ENCODE measurements around the gene ANKRD13B. TPM values are rescaled to one million over a fixed set of nuclear protein-coding genes. Genes with fewer than 3 reads are reported as not detected.

The ANKRD13B gene
- total and polyA plus RNA-seq, 2 donors (not counting 1 experiment from before 2014, with no cell fraction given), result 1.6 to 2.8 TPM

- Histone ChIP-seq H3K9me3 (ENCODE audit: control extremely low read depth in 1 of 3, control insufficient read depth in 2 of 3, insufficient read depth in 1 of 3, low read length in 2 of 3) (no peaks in the 10 kb centered on the region), H3K4me1 (ENCODE audit: control insufficient read depth in 2 of 2, insufficient read depth in 2 of 2, low read length in 2 of 2) (peaks cover 9 to 23% of the 10 kb centered on the region in 2 donors), H3K36me3 (replicated peaks in 1 of 2; ENCODE audit: control extremely low read depth in 1 of 2, control insufficient read depth in 1 of 2, extremely low read depth in 1 of 2, insufficient read depth in 2 of 2, low read length in 1 of 2) (peaks cover 0 to 60% of the 10 kb centered on the region in 2 experiments), H3K27me3 (replicated peaks in 1 of 4; ENCODE audit: control extremely low read depth in 1 of 4, control insufficient read depth in 3 of 4, insufficient read depth in 4 of 4, low read length in 3 of 4) (no peaks in the 10 kb centered on the region), H4K20me1 (ENCODE audit: control insufficient read depth, insufficient read depth, low read length, poor library complexity, severe bottlenecking) (peaks cover 48% of the 10 kb centered on the region), H3K4me2 (replicated peaks; ENCODE audit: low read depth, low read length, poor library complexity, severe bottlenecking) (peak overlapping the region; percentile 37), H3K27ac (ENCODE audit: low read length in 2 of 2) (no peak overlapping the region), H3K79me2 (ENCODE audit: control insufficient read depth, insufficient read depth, low read length) (peaks cover 23% of the 10 kb centered on the region), H3K9ac (ENCODE audit: low read length) (no peak overlapping the region), H3K4me3 (ENCODE audit: control extremely low read depth in 1 of 5, extremely low read depth in 1 of 5, insufficient read depth in 1 of 5, low read depth in 2 of 5, low read length in 4 of 5) (no peak overlapping the region), H2AFZ (ENCODE audit: insufficient read depth, low read depth, low read length, poor library complexity, severe bottlenecking) (no peak overlapping the region)
- H3K27me3 Mint-ChIP-seq, result no peaks in the 10 kb centered on the region
- H3K27ac Mint-ChIP-seq, result no peak overlapping the region
- DNase-seq (no peak), ATAC-seq (ENCODE audit: low read depth) (no peak)
- 96% methylated on average over 26 of the region's 28 CpGs for WGBS (ENCODE audit: insufficient coverage)
- peaks cover 19% of the 10 kb centered on the region for H3K4me1 Mint-ChIP-seq
- POLR2A ChIA-PET, result no interaction called here
- no peak overlapping the region for H3K4me3 Mint-ChIP-seq
- intact Hi-C loops (cut with micrococcal nuclease), result no loop called here
- H3K9me3 Mint-ChIP-seq (ENCODE audit: insufficient read depth), result no peaks in the 10 kb centered on the region
- no peak for TF ChIP-seq EZH2 (IDR thresholded peaks at IDR 0.05; ENCODE audit: borderline replicate concordance, insufficient read depth, low read depth, low read length, poor library complexity, severe bottlenecking)
- no peak for TF ChIP-seq CTCF (IDR thresholded peaks at IDR 0.05)
- CTCF ChIA-PET, result interaction anchor here (0.9 to 24.3 kb wide), 10 partner anchors 8 to 518 kb away, joined by 3 to 336 read pairs (median 4); partner anchors contain the start of genes ABHD15 and ANKRD13B
These were observed 17.3 kb upstream of the ANKRD13B start for GRCh38 chr17:29575511-29576213.
